GM23338 (cell line): ENCODE data around the gene ARSI. TPM values are rescaled to one million over a fixed set of nuclear protein-coding genes. Genes with fewer than 3 reads are reported as not detected.

Experiments
- ATAC-seq: fragments of 200-7000 bp; cut with Tn5 transposase; 3 replicates; pipeline ENCODE4 v1.9.1; 2020
- DNase-seq: peaks from one replicate; pipeline ENCODE4 v3.0.0-alpha.2; 2015; ENCODE audit warnings: low spot score
- H2AFZ ChIP-seq: fragments of 200-600 bp; sonication (generic); 2 replicates; pipeline ENCODE4 v1.8.0; 2016; ENCODE audit warnings: antibody characterized with exemption, mild to moderate bottlenecking, moderate library complexity
- H3F3A ChIP-seq: fragments of 200-600 bp; sonication (generic); replicated peaks from 2 replicates; pipeline ENCODE4 v1.8.0; 2017; ENCODE audit warnings: antibody characterized with exemption, mixed run types, low read depth
- H3K27ac ChIP-seq: fragments of 200-600 bp; sonication (generic); 2 replicates; pipeline ENCODE4 v1.6.1; 2016; ENCODE audit warnings: low read depth
- H3K27me3 ChIP-seq: fragments of 200-600 bp; sonication (generic); 2 replicates; pipeline ENCODE4 v1.8.0; 2016; ENCODE audit warnings: mild to moderate bottlenecking, mixed run types, moderate library complexity; ENCODE audit not compliant: insufficient read depth
- H3K36me3 ChIP-seq: fragments of 200-600 bp; sonication (generic); 2 replicates; pipeline ENCODE4 v1.8.0; 2016; ENCODE audit warnings: mild to moderate bottlenecking; ENCODE audit not compliant: insufficient read depth
- H3K4me1 ChIP-seq: fragments of 200-600 bp; sonication (generic); 2 replicates; pipeline ENCODE4 v1.8.0; 2016; ENCODE audit warnings: mild to moderate bottlenecking, moderate library complexity; ENCODE audit not compliant: insufficient read depth
- H3K4me2 ChIP-seq: fragments of 200-600 bp; sonication (generic); 2 replicates; pipeline ENCODE4 v1.7.1; 2017; ENCODE audit warnings: mixed run types
- H3K4me3 ChIP-seq: fragments of 200-600 bp; sonication (generic); 2 replicates; pipeline ENCODE4 v1.6.1; 2016; ENCODE audit warnings: mixed run types
- H3K79me2 ChIP-seq: fragments of 200-600 bp; sonication (generic); replicated peaks from 2 replicates; pipeline ENCODE4 v1.8.0; 2017; ENCODE audit warnings: mild to moderate bottlenecking; ENCODE audit not compliant: insufficient read depth
- H3K9me2 ChIP-seq: fragments of 200-600 bp; sonication (generic); 2 replicates; pipeline ENCODE4 v1.8.0; 2017; ENCODE audit not compliant: insufficient read depth
- H4K20me1 ChIP-seq: fragments of 200-600 bp; sonication (generic); replicated peaks from 2 replicates; pipeline ENCODE4 v1.8.0; 2017; ENCODE audit warnings: mild to moderate bottlenecking; ENCODE audit not compliant: insufficient read depth
- H3K27ac Mint-ChIP-seq: 2 replicates; pipeline ENCODE4 v1.8.0; 2020; ENCODE audit warnings: inconsistent platforms, mild to moderate bottlenecking, moderate library complexity, mixed read lengths
- H3K27me3 Mint-ChIP-seq: 3 replicates; pipeline ENCODE4 v1.8.0; 2022; ENCODE audit warnings: low read depth, mild to moderate bottlenecking, moderate library complexity, mixed read lengths, inconsistent platforms; ENCODE audit not compliant: insufficient read depth, poor library complexity
- H3K36me3 Mint-ChIP-seq: 3 replicates; pipeline ENCODE4 v1.8.0; 2021; ENCODE audit warnings: low read depth, mild to moderate bottlenecking, inconsistent platforms, moderate library complexity, mixed read lengths
- H3K4me1 Mint-ChIP-seq: 3 replicates; pipeline ENCODE4 v1.8.0; 2020; ENCODE audit warnings: mild to moderate bottlenecking, inconsistent platforms, mixed read lengths
- H3K4me3 Mint-ChIP-seq: 3 replicates; pipeline ENCODE4 v1.8.0; 2021; ENCODE audit warnings: moderate library complexity, mild to moderate bottlenecking, inconsistent platforms, mixed read lengths
- H3K9me3 Mint-ChIP-seq: 3 replicates; pipeline ENCODE4 v1.8.0; 2020; ENCODE audit warnings: moderate library complexity, mild to moderate bottlenecking, inconsistent platforms, mixed read lengths
- CREB1 ChIP-seq: fragments of 250-450 bp; sonication (Bioruptor Pico); IDR thresholded peaks from 2 replicates; pipeline ENCODE4 v1.5.0; 2020; ENCODE audit warnings: low read depth, mild to moderate bottlenecking, moderate library complexity
- EZH2phosphoT487 ChIP-seq: fragments of 200-600 bp; sonication (generic); IDR thresholded peaks from one replicate; pipeline ENCODE4 v1.8.1; 2018; ENCODE audit warnings: antibody characterized with exemption; ENCODE audit not compliant: unreplicated experiment
- JUNB ChIP-seq: IDR thresholded peaks from one replicate; pipeline ENCODE4 v1.6.1; 2016; ENCODE audit warnings: antibody characterized with exemption; ENCODE audit not compliant: unreplicated experiment
- NANOG ChIP-seq: IDR thresholded peaks from 2 replicates; pipeline ENCODE4 v1.6.1; 2016; ENCODE audit warnings: antibody characterized with exemption, borderline replicate concordance
- POLR2AphosphoS5 ChIP-seq: IDR thresholded peaks from 2 replicates; pipeline ENCODE4 v1.6.1; 2016; ENCODE audit warnings: antibody characterized with exemption, low read depth
- STAT1 ChIP-seq: IDR thresholded peaks from one replicate; pipeline ENCODE4 v1.6.1; 2016; ENCODE audit warnings: antibody characterized with exemption; ENCODE audit not compliant: unreplicated experiment
- ZNF114 ChIP-seq: fragments of 250-450 bp; sonication (Bioruptor Pico); IDR thresholded peaks from 2 replicates; pipeline ENCODE4 v1.5.0; 2020; ENCODE audit warnings: mild to moderate bottlenecking, moderate library complexity
- polyA plus RNA-seq: library from polyadenylated mRNA; unstranded; fragments of >200 nt; fragmentation: Nextera tagmentation; extraction: Ambion mirVana; gene quantifications from 2 replicates; pipeline ENCODE4 v1.2.1, GENCODE V29; 2016
- total RNA-seq: library from RNA; depleted of rRNA; stranded (reverse); fragments of >200 nt; shearing (Covaris generic); gene quantifications from 2 replicates; pipeline ENCODE4 v1.2.3, GENCODE V29; 2014
- TF ChIP-seq, protein P1 (sequence below), 2 experiments: fragments of 200-600 bp in 1 of 2; sonication (generic) in 1 of 2; conservative IDR thresholded peaks; 2 replicates each; pipeline versions ENCODE4 v1.5.1 to v1.6.1; 2016 to 2017; ENCODE audit warnings: antibody characterized with exemption in 2 of 2, low read depth in 2 of 2, mild to moderate bottlenecking in 2 of 2, moderate library complexity in 1 of 2
- TF ChIP-seq, protein P2 (sequence below): IDR thresholded peaks from 2 replicates; pipeline ENCODE4 v1.6.1; 2016; ENCODE audit warnings: antibody characterized with exemption
- TF ChIP-seq, protein P3 (sequence below): IDR thresholded peaks from one replicate; pipeline ENCODE4 v1.6.1; 2018; ENCODE audit warnings: antibody characterized with exemption; ENCODE audit not compliant: unreplicated experiment
- TF ChIP-seq, protein P4 (sequence below): fragments of 250-450 bp; sonication (Bioruptor Pico); IDR thresholded peaks from 2 replicates; pipeline ENCODE4 v1.5.0; 2020; ENCODE audit warnings: mild to moderate bottlenecking, moderate library complexity

ARSI gene
- total and polyA plus RNA-seq, 2 experiments from 2014 or later = 0.99 to 6.9 TPM

DNA sequence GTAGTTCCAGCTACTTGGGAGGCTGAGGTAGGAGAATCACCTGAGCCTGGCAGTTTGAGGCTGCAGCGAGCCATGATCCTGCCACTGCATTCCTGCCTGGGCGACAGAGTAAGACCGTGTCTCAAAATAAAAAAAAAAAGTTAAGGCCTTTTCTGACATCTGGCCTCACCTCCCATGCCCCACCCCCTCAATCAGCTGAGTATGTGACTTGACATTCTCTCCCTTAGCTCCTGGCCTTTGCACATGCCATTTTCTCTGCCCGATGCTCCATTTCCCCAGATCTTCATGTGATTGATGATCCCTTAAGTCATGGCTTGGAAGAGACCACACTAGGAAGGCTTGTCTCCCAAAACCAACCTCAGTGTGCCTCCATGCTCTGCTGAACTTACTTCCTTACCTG, 37.1 kb upstream of the ARSI start (continued):
- TF ChIP-seq, protein P1, sequence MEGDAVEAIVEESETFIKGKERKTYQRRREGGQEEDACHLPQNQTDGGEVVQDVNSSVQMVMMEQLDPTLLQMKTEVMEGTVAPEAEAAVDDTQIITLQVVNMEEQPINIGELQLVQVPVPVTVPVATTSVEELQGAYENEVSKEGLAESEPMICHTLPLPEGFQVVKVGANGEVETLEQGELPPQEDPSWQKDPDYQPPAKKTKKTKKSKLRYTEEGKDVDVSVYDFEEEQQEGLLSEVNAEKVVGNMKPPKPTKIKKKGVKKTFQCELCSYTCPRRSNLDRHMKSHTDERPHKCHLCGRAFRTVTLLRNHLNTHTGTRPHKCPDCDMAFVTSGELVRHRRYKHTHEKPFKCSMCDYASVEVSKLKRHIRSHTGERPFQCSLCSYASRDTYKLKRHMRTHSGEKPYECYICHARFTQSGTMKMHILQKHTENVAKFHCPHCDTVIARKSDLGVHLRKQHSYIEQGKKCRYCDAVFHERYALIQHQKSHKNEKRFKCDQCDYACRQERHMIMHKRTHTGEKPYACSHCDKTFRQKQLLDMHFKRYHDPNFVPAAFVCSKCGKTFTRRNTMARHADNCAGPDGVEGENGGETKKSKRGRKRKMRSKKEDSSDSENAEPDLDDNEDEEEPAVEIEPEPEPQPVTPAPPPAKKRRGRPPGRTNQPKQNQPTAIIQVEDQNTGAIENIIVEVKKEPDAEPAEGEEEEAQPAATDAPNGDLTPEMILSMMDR (conservative IDR thresholded peaks at IDR 0.05; ENCODE audit: low read depth in 2 of 2) = no peak
- TF ChIP-seq JUNB (no peak), CREB1 (CRISPR knock-in tag) (no peak), STAT1 (no peak), ZNF114 (no peak), NANOG (no peak), EZH2phosphoT487 (no peak)
- TF ChIP-seq, protein P2, sequence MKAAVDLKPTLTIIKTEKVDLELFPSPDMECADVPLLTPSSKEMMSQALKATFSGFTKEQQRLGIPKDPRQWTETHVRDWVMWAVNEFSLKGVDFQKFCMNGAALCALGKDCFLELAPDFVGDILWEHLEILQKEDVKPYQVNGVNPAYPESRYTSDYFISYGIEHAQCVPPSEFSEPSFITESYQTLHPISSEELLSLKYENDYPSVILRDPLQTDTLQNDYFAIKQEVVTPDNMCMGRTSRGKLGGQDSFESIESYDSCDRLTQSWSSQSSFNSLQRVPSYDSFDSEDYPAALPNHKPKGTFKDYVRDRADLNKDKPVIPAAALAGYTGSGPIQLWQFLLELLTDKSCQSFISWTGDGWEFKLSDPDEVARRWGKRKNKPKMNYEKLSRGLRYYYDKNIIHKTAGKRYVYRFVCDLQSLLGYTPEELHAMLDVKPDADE = no peak

DNA sequence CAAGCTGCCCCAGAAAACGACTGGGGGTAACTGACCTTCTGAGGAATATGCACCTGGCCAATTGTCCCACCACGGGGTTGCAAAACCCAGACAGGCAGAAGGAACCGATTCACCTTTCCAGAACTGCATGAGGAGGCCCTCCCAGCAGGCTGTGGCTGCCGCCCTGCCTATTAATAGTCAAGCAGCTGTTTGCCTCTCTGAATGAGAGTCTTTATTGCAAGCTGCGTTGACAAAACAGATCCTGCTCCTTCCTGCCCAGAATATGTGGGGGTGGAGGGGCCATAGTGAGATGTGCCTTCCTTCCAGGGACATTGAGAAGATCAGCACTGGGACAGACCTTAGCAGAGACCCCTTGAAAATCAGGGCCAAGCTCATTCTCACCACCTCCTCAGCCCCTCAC, 36.5 kb upstream of the ARSI start:
- Histone ChIP-seq H3K9me2 (peaks cover 6% of the 10 kb centered on the region; the same call in 1 of the 2 replicates), H3K27me3 (no peaks in the 10 kb centered on the region), H4K20me1 (no peaks in the 10 kb centered on the region), H3K27ac (no peak overlapping the region), H2AFZ (no peak overlapping the region), H3F3A (no peaks in the 10 kb centered on the region), H3K4me1 (no peaks in the 10 kb centered on the region), H3K36me3 (no peaks in the 10 kb centered on the region), H3K4me2 (no peak overlapping the region), H3K79me2 (no peaks in the 10 kb centered on the region), H3K4me3 (no peak overlapping the region)
- Mint-ChIP-seq H3K36me3 (no peaks in the 10 kb centered on the region), H3K4me3 (no peak overlapping the region), H3K9me3 (no peaks in the 10 kb centered on the region; the same call in 2 of the 3 replicates), H3K4me1 (peaks cover 12% of the 10 kb centered on the region; the same call in 2 of the 3 replicates), H3K27me3 (peaks cover 5% of the 10 kb centered on the region), H3K27ac (no peak overlapping the region)
- ATAC-seq = no peak
- no peak for DNase-seq
- TF ChIP-seq STAT1 (no peak), NANOG (no peak), CREB1 (CRISPR knock-in tag) (no peak), EZH2phosphoT487 (no peak), POLR2AphosphoS5 (no peak), JUNB (no peak)
- TF ChIP-seq, protein P3, sequence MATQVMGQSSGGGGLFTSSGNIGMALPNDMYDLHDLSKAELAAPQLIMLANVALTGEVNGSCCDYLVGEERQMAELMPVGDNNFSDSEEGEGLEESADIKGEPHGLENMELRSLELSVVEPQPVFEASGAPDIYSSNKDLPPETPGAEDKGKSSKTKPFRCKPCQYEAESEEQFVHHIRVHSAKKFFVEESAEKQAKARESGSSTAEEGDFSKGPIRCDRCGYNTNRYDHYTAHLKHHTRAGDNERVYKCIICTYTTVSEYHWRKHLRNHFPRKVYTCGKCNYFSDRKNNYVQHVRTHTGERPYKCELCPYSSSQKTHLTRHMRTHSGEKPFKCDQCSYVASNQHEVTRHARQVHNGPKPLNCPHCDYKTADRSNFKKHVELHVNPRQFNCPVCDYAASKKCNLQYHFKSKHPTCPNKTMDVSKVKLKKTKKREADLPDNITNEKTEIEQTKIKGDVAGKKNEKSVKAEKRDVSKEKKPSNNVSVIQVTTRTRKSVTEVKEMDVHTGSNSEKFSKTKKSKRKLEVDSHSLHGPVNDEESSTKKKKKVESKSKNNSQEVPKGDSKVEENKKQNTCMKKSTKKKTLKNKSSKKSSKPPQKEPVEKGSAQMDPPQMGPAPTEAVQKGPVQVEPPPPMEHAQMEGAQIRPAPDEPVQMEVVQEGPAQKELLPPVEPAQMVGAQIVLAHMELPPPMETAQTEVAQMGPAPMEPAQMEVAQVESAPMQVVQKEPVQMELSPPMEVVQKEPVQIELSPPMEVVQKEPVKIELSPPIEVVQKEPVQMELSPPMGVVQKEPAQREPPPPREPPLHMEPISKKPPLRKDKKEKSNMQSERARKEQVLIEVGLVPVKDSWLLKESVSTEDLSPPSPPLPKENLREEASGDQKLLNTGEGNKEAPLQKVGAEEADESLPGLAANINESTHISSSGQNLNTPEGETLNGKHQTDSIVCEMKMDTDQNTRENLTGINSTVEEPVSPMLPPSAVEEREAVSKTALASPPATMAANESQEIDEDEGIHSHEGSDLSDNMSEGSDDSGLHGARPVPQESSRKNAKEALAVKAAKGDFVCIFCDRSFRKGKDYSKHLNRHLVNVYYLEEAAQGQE = no peak
- TF ChIP-seq, protein P2 = no peak
- TF ChIP-seq, protein P4, sequence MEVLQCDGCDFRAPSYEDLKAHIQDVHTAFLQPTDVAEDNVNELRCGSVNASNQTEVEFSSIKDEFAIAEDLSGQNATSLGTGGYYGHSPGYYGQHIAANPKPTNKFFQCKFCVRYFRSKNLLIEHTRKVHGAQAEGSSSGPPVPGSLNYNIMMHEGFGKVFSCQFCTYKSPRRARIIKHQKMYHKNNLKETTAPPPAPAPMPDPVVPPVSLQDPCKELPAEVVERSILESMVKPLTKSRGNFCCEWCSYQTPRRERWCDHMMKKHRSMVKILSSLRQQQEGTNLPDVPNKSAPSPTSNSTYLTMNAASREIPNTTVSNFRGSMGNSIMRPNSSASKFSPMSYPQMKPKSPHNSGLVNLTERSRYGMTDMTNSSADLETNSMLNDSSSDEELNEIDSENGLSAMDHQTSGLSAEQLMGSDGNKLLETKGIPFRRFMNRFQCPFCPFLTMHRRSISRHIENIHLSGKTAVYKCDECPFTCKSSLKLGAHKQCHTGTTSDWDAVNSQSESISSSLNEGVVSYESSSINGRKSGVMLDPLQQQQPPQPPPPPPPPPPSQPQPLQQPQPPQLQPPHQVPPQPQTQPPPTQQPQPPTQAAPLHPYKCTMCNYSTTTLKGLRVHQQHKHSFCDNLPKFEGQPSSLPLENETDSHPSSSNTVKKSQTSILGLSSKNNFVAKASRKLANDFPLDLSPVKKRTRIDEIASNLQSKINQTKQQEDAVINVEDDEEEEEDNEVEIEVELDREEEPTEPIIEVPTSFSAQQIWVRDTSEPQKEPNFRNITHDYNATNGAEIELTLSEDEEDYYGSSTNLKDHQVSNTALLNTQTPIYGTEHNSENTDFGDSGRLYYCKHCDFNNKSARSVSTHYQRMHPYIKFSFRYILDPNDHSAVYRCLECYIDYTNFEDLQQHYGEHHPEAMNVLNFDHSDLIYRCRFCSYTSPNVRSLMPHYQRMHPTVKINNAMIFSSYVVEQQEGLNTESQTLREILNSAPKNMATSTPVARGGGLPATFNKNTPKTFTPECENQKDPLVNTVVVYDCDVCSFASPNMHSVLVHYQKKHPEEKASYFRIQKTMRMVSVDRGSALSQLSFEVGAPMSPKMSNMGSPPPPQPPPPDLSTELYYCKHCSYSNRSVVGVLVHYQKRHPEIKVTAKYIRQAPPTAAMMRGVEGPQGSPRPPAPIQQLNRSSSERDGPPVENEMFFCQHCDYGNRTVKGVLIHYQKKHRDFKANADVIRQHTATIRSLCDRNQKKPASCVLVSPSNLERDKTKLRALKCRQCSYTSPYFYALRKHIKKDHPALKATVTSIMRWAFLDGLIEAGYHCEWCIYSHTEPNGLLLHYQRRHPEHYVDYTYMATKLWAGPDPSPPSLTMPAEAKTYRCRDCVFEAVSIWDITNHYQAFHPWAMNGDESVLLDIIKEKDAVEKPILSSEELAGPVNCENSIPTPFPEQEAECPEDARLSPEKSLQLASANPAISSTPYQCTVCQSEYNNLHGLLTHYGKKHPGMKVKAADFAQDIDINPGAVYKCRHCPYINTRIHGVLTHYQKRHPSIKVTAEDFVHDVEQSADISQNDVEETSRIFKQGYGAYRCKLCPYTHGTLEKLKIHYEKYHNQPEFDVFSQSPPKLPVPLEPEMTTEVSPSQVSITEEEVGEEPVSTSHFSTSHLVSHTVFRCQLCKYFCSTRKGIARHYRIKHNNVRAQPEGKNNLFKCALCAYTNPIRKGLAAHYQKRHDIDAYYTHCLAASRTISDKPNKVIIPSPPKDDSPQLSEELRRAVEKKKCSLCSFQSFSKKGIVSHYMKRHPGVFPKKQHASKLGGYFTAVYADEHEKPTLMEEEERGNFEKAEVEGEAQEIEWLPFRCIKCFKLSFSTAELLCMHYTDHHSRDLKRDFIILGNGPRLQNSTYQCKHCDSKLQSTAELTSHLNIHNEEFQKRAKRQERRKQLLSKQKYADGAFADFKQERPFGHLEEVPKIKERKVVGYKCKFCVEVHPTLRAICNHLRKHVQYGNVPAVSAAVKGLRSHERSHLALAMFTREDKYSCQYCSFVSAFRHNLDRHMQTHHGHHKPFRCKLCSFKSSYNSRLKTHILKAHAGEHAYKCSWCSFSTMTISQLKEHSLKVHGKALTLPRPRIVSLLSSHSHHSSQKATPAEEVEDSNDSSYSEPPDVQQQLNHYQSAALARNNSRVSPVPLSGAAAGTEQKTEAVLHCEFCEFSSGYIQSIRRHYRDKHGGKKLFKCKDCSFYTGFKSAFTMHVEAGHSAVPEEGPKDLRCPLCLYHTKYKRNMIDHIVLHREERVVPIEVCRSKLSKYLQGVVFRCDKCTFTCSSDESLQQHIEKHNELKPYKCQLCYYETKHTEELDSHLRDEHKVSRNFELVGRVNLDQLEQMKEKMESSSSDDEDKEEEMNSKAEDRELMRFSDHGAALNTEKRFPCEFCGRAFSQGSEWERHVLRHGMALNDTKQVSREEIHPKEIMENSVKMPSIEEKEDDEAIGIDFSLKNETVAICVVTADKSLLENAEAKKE (CRISPR knock-in tag) = no peak
